HG02840 (cell line): ENCODE data around the gene FICD.
"Not testable (repeated sequence)": the region's sequence is repeated elsewhere in the genome, so short reads cannot be mapped to it uniquely, and the experiment has no call there.

Source experiments
- ATAC-seq: cut with Tn5 transposase; IDR thresholded peaks from one replicate; pipeline ENCODE4 v1.9.1; 2021; ENCODE audit warnings: mild to moderate bottlenecking, moderate library complexity, moderate number of reproducible peaks; ENCODE audit not compliant: unreplicated experiment, low FRiP score

FICD gene

GRCh38 chr12:108514973-108515814 lies at the start of gene FICD:
Gene FICD, plus strand, starts transcription at chr12:108515277. Its CDS starts 1,696 bp downstream, at chr12:108516973.
- peak; percentile 79 for ATAC-seq

GRCh38 chr12:108465417-108465816 lies 49.7 kb upstream of the FICD start:
- no peak for ATAC-seq

- ATAC-seq: no peak
These were observed 46.7 kb upstream of the FICD start for GRCh38 chr12:108468196-108468968.

DNA sequence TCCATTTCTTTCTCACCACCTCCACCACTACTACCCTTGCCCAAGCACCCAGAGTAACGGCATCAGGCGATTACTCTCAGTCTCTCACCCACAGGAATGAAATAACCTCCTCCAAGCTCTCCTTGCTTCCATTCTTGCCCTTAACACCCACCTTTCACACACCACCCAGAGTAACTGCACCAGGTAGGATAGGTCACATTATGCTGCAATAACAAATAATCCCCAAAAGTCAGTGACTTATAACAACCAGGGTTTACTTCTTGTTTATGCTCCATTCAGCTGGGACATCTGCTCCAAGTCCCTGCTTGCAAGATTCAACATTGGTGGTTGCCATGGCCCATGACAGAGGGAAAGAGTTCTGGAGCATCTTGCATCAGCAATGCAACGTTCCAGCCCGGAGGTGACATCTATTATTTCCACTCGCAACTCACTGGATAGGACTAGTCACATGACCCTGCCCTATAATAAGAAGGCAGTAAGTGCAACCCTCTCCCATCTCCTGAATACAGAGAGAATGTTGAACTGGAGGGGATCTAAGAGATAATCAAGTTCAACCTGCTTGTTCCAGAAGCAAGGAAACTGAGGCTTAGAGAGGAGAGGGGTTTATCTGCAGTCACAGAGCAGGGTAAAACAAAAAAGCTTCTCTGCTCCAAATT lies 41.5 kb upstream of the FICD start:
- no peak for ATAC-seq

DNA sequence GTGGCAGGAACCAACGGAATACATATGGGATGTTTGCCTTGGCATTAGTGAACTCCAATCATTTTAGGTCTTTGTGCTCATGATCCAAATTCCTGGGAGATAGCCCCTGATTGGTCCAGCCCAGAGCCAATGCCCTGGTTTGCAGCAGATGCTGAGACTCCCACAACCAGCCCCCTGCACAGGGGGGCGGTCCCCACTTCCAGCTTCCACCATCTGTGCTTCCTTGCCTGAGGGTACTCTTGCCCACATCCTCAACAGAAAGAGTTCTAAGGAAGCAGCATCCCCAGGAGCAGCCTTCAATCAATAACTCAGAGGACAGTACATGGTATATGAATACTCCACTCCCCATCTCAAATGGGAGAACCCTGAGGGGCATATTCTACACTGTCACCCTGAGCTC lies 39.7 kb upstream of the FICD start:
- ATAC-seq: no peak

DNA sequence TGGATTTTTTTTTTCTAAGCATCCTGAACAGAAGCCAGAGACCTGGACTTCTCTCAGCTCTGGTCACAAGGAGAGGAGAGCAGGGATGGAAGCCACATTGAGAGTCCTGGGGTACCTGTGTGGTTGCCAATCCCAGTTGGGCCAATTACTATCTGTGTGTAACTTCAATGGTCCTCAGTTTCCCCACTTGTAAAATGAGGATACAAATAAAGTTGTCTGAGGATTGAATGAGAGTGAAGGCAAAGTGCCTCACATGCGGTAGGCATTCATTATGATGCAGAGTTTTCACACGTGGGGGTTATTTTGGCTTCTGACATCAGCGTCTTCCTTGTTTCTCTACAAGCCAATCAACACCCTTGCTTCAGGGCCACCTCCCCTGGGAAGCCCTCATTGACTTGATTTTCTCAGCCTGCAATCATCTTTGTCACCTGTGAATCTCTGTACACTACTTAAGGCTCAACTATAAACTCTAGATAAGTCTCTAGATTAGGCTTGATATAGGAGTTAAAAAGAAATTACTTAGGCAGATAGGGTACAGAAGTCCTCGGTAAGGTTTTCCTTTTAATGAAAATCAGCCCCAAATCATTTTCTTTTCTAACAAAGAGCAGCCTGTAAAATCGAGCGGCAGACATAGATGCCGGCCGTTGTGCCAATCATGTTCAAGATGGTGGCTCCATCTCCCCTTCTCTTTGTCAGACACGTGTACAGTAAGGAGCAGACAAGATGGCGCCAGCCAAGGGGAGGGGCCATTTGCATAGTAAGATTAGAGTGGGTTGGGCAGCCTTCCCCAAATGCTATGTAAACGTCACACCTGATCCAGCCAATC lies 37.8 kb upstream of the FICD start:
- ATAC-seq: no peak

GRCh38 chr12:108477881-108478259 lies 37.2 kb upstream of the FICD start:
- ATAC-seq: no peak

- no peak for ATAC-seq
These were observed 36.4 kb upstream of the FICD start for GRCh38 chr12:108478611-108479206.

DNA sequence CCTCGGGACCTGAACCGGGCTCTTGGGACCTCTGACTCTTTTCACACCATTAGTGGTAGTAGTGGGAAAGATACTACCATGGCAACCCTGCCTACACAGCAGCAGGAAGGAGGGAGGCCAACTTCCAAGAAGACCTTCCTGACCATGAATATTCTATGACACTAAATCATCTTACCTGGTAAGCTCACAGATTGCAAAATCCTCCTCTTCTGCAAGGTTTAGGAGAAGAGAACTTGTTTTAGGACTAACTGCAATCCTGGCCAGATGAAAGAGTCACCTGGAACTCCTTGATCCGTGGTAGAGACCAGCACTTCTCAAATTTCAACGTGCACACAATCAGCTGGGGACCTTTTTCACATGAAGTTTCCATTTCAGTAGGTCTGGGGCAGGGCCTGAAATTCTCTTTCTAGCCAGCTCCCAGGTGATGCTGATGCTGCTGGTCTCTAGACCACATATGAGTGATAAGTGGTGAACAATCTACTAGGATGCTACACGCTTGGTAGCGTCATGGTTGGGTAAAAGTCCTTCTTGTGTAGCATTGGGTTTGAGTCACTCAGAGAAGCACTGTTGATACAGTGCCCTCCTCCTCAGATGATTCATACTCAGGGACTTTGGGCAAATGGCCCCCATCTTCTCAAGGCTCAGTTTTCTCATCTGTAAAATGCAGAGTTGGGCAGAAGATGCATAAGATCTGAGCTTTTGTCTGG lies 35.6 kb upstream of the FICD start:
- no peak for ATAC-seq

DNA sequence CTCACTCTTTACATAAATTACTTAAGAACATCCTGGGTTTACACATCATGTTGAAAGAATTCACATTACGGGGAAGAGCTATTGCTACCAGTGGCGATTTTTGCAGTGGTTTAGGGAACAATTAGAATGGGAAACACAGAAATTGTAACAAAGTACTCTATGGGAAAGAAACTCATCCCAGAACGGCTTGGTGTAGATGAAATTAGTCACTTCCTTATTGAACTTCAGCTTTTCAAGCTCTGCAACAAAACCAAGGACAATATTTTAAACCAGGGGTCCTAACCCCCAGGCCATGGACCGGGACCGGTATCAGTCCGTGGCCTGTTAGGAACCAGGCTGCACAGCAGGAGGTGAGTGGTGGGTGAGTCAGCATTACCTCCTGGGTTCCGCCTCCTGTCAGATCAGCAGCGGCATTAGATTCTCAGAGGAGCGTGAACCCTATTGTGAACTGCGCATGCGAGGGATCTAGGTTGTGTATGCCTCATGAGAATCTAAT lies 32.3 kb upstream of the FICD start:
- ATAC-seq: no peak

DNA sequence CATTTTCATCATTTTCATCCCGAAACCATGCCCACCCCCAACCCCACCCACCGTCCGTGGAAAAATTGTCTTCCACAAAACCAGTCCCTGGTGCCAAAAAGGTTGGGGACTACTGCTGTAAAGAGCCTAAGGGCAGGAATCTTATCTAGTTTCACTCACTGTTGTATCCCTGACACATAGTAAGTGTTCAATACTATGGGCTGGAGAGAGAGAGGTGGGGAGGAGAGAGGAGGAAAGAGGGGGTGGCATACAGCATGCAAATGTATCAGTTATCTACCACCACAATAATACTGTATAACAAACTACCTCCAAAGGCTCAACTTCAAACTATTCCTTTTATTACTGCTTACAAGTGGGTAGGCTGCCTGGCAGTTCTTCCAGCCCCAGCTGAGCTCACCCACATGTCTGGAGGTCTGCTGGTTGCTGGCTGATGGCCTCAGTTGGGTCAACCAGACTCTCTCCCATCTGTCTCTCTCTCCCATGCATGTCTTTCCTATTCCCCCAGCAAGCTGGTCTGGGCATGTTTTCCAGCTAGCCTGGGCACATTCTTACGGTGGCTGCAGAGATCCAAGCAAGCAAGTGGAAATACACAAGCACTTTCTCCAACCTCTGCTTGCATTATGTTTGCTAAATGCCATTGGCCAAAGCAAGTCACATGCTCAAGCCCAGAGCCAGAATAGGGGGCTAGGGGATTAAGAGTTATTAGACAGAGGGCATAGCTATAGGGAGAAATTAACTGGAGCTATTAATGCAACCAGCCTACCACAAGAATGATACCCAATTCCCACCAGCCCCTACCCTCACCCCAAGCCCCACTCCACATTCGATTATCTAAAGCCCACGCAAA lies 31.6 kb upstream of the FICD start:
- no peak for ATAC-seq

DNA sequence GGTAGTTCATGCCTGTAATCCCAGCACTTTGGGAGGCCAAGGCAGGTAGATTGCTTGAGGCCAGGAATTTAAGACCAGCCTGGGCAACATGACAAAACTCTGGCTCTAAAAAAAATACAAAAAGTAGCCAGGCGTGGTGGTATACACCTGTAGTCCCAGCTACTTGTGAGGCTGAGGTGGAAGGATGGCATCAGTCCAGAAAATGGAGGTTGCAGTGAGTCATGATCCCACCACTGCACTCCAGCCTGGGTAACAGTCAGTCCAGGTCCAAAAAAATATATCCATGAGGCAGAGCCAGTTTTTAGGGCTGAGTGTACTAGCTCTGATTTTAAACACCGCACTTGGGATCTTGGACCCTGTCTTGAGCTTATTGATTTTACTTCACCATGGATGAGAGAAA lies 30.6 kb upstream of the FICD start:
- no peak for ATAC-seq

- ATAC-seq: no peak
These were observed 30.2 kb upstream of the FICD start for GRCh38 chr12:108484845-108485244.

GRCh38 chr12:108485371-108485770 lies 29.7 kb upstream of the FICD start:
- not testable (repeated sequence) for ATAC-seq

DNA sequence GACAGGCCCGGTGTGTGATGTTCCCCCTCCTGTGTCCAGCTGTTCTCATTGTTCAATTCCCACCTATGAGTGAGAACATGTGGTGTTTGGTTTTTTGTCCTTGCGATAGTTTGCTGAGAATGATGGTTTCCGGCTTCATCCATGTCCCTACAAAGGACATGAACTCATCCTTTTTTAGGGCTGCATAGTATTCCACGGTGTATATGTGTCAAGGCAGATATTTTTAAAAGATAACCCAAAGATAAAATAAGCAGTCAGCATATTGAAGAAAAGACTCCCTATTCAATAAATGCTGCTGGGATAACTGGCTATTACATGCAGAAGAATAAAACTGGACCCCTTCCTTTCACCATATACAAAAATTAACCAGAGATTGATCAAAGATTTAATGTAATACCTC lies 28.0 kb upstream of the FICD start:
- ATAC-seq: not testable (repeated sequence)

DNA sequence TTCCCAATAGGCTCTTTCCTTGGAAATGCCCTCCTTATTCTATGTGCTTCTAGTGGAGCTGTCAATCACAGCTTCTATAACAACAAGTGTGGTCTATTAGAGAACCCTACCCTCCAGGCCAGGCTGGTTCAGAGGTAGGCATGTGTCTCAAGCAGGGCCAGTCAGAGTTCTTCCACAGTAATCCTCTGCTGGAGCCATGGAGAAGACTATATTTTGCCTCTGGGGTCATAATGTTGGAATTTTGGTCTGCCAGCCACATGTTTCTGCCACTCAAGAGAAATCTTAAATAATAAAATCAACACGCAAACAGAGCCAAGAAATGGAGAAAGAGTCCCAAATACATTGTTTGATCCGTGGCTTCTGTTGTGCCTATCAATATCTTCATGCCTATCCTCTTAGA lies 23.8 kb upstream of the FICD start:
- ATAC-seq: no peak

DNA sequence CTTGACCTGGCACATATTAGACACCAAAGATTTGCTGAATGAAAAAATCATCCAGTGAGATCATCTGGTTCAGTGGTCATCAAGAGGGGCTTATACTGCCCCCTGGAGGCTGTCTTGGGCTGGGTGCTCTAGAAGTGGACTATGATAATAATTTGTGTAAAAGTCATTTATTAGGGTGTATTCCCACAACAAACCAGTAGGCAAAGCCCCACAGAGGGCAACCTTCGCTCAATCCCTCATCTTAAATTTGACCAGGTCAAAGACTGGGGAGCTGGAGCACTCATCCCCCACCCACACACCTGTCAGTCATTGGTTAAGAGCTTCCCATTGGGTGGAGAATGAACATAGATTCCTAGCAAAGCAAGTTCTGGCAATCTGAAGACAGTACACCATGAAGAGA lies 20.0 kb upstream of the FICD start:
- no peak for ATAC-seq

DNA sequence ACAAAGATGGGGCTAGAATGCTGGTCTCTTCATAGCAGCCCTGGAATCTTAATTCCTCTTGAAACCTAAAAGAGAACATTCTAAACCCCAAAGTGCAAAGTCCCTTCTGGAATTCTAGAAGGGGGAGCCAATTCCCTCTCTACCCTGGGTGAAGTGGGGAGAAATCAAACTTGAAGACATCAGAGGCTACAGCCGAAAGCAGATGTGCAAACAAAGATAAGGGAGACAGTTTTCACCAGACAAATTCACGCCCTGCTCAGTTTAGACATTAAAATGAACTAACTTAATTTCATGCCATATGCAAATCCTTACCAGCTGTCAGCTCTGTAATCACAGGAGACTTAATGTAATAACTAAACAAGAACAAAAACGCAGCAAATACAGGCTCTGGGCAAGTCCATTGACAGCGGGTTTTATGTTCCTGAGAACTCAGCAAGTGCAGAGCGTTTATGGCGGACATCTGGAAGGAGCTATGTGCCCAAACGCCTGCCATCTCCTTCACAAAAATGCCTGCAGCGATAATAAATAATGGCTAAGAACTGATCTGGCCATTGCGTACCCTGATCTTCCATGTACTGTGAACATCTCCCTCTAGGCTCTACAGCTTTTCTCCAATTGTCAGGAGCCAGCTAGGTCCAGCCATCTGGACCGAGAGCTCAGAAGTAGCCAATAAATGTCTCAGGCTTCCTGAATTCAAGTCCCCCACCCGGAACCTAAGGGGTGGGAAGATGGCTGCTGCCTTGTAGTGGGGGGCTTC lies 19.1 kb upstream of the FICD start:
- ATAC-seq: no peak
